SJSA1 (cell line): ENCODE measurements around the gene MTCH2. TPM values are rescaled to one million over a fixed set of nuclear protein-coding genes. Genes with fewer than 3 reads are reported as not detected.

ENCODE experiments used
- DNase-seq, 2 experiments: peaks; one replicate each; pipeline ENCODE4 v3.0.0-alpha.2; 2015 to 2020; ENCODE audit warnings: low spot score in 2 of 2, low read depth in 1 of 2
- H3K27ac ChIP-seq: fragments of 250-450 bp; sonication (Bioruptor Pico); 2 replicates; pipeline ENCODE4 v1.5.1; 2020; ENCODE audit warnings: mild to moderate bottlenecking, moderate library complexity
- H3K27me3 ChIP-seq: fragments of 250-450 bp; sonication (Bioruptor Pico); replicated peaks from 2 replicates; pipeline ENCODE4 v1.5.1; 2020; ENCODE audit warnings: mild to moderate bottlenecking, moderate library complexity
- H3K36me3 ChIP-seq: fragments of 250-450 bp; sonication (Bioruptor Pico); 2 replicates; pipeline ENCODE4 v1.5.1; 2020; ENCODE audit warnings: mild to moderate bottlenecking
- H3K4me1 ChIP-seq: fragments of 250-450 bp; sonication (Bioruptor Pico); replicated peaks from 2 replicates; pipeline ENCODE4 v1.6.1; 2021; ENCODE audit warnings: mild to moderate bottlenecking
- H3K4me3 ChIP-seq: fragments of 250-450 bp; sonication (Bioruptor Pico); 2 replicates; pipeline ENCODE4 v1.5.1; 2020; ENCODE audit warnings: mild to moderate bottlenecking
- H3K9me3 ChIP-seq: fragments of 250-450 bp; sonication (Bioruptor Pico); replicated peaks from 2 replicates; pipeline ENCODE4 v1.5.1; 2020; ENCODE audit warnings: mild to moderate bottlenecking
- total RNA-seq: library from RNA; depleted of rRNA; stranded (reverse); fragments of >200 nt; shearing (Covaris generic); gene quantifications from 2 replicates; pipeline ENCODE4 v1.2.3, GENCODE V29; 2014; rRNA removed

Gene MTCH2
- total RNA-seq, 1 experiment from 2014 or later, result 108 TPM

- no peaks in the 10 kb centered on the region for H3K27me3 ChIP-seq
- peaks cover 87% of the 10 kb centered on the region for H3K36me3 ChIP-seq
- no peaks in the 10 kb centered on the region for H3K9me3 ChIP-seq
- no peak for DNase-seq
- no peak overlapping the region for H3K27ac ChIP-seq
- H3K4me3 ChIP-seq, result no peak overlapping the region
- peaks cover 6% of the 10 kb centered on the region for H3K4me1 ChIP-seq
Measured at GRCh38 chr11:47572715-47573255, 69.6 kb downstream of the MTCH2 start.

GRCh38 chr11:47571895-47572294, 70.5 kb downstream of the MTCH2 start:
- no peak overlapping the region for H3K27ac ChIP-seq
- H3K4me1 ChIP-seq, result 0 out of 2 replicates have a peak, but pooled peaks cover 3% of the 10 kb centered on the region
- DNase-seq, result no peak
- peaks cover 83% of the 10 kb centered on the region for H3K36me3 ChIP-seq
- H3K4me3 ChIP-seq, result no peak overlapping the region
- H3K9me3 ChIP-seq, result no peaks in the 10 kb centered on the region
- H3K27me3 ChIP-seq, result no peaks in the 10 kb centered on the region

- Histone ChIP-seq H3K27ac (no peak overlapping the region), H3K27me3 (no peaks in the 10 kb centered on the region), H3K4me3 (no peak overlapping the region), H3K9me3 (no peaks in the 10 kb centered on the region), H3K36me3 (peaks cover 83% of the 10 kb centered on the region), H3K4me1 (peaks cover 7% of the 10 kb centered on the region)
- DNase-seq, result no peak
Measured at GRCh38 chr11:47571357-47571729, 71.0 kb downstream of the MTCH2 start.

GRCh38 chr11:47570651-47571356, 71.6 kb downstream of the MTCH2 start:
- H3K36me3 ChIP-seq, result peaks cover 82% of the 10 kb centered on the region
- H3K27ac ChIP-seq, result no peak overlapping the region
- H3K4me1 ChIP-seq, result peaks cover 13% of the 10 kb centered on the region
- no peaks in the 10 kb centered on the region for H3K27me3 ChIP-seq
- H3K4me3 ChIP-seq, result no peak overlapping the region
- no peak for DNase-seq
- H3K9me3 ChIP-seq, result no peaks in the 10 kb centered on the region

GRCh38 chr11:47569646-47570045, 72.7 kb downstream of the MTCH2 start:
- DNase-seq, result no peak

More at GRCh38 chr11:47569646-47570045, 72.7 kb downstream of the MTCH2 start:
- H3K9me3 ChIP-seq, result no peaks in the 10 kb centered on the region
- H3K36me3 ChIP-seq, result peaks cover 78% of the 10 kb centered on the region
- H3K4me1 ChIP-seq, result peaks cover 18% of the 10 kb centered on the region
- H3K27me3 ChIP-seq, result no peaks in the 10 kb centered on the region
- H3K4me3 ChIP-seq, result no peak overlapping the region
- no peak overlapping the region for H3K27ac ChIP-seq

Other genes with a start within 250 kb of the MTCH2 start
- 42.0 and 76.0 TPM in 2 replicates for gene SLC39A13, start 234.0 kb downstream of the MTCH2 start, total RNA-seq
- gene PSMC3, start 216.1 kb downstream of the MTCH2 start, total RNA-seq, result 295 and 358 TPM in 2 replicates
- gene RAPSN, start 193.4 kb downstream of the MTCH2 start, total RNA-seq, result 0.34 TPM in 1 of 2 replicates, not detected in the other
- 50.6 and 77.6 TPM in 2 replicates for gene CELF1, start 89.4 kb downstream of the MTCH2 start, total RNA-seq
- 134 and 165 TPM in 2 replicates for gene PTPMT1, start 77.0 kb downstream of the MTCH2 start, total RNA-seq
- gene KBTBD4, start 63.6 kb downstream of the MTCH2 start, total RNA-seq, result 22.9 and 34.9 TPM in 2 replicates
- gene NDUFS3, start 63.5 kb downstream of the MTCH2 start, total RNA-seq, result 101 and 123 TPM in 2 replicates
- gene FAM180B, start 55.9 kb downstream of the MTCH2 start, total RNA-seq, result not detected in 2 replicates
- gene C1QTNF4, start 48.1 kb downstream of the MTCH2 start, total RNA-seq, result 0.39 TPM in 1 of 2 replicates, not detected in the other
- gene AGBL2, start 72.8 kb upstream of the MTCH2 start, total RNA-seq, result 0.45 TPM in 1 of 2 replicates, not detected in the other
- 33.0 and 41.7 TPM in 2 replicates for gene FNBP4, start 124.8 kb upstream of the MTCH2 start, total RNA-seq
- 31.7 and 47.1 TPM in 2 replicates for gene NUP160, start 205.8 kb upstream of the MTCH2 start, total RNA-seq